SH-SY5Y (cell line): ENCODE measurements around the gene AGAP1.

Source experiments
- GATA2 ChIP-seq: IDR thresholded peaks from 2 replicates; pipeline ENCODE4 v1.6.1; 2011; ENCODE audit warnings: mild to moderate bottlenecking, low read depth, low read length
- GATA3 ChIP-seq: IDR thresholded peaks from 2 replicates; pipeline ENCODE4 v1.6.1; 2011; ENCODE audit warnings: low read depth, mild to moderate bottlenecking, low read length, moderate library complexity

GRCh38 chr2:235711527-235711926 is 217.7 kb downstream of the AGAP1 start:
- TF ChIP-seq GATA2 (no peak), GATA3 (no peak)
